ENCODE data around the gene GTF3C5.
"Not testable (repeated sequence)": the region's sequence is repeated elsewhere in the genome, so short reads cannot be mapped to it uniquely, and the experiment has no call there.

GTF3C5 gene

GRCh38 chr9:132996526-132996925 is 34.3 kb upstream of the GTF3C5 start:
- no peak for DNase-seq

GRCh38 chr9:132997591-132997990 is 33.2 kb upstream of the GTF3C5 start:
- DNase-seq = no peak

GRCh38 chr9:132998221-132998620 is 32.6 kb upstream of the GTF3C5 start:
- not testable (repeated sequence) for DNase-seq

GRCh38 chr9:132998831-132999635 is 31.8 kb upstream of the GTF3C5 start:
- DNase-seq = no peak

GRCh38 chr9:133002147-133003070 is 28.4 kb upstream of the GTF3C5 start:
- no peak for DNase-seq

- DNase-seq = no peak
Measured at GRCh38 chr9:133003071-133003461, 27.7 kb upstream of the GTF3C5 start.

- DNase-seq = no peak
Measured at GRCh38 chr9:133003671-133004090, 27.1 kb upstream of the GTF3C5 start.

- DNase-seq = no peak
Measured at GRCh38 chr9:133004091-133004998, 26.5 kb upstream of the GTF3C5 start.

- no peak for DNase-seq
Measured at GRCh38 chr9:133004999-133005760, 25.6 kb upstream of the GTF3C5 start.

GRCh38 chr9:133005957-133006356 is 24.8 kb upstream of the GTF3C5 start:
- no peak for DNase-seq

GRCh38 chr9:133006731-133007352 is 24.0 kb upstream of the GTF3C5 start:
- DNase-seq = no peak

- no peak for DNase-seq
Measured at GRCh38 chr9:133008406-133008805, 22.4 kb upstream of the GTF3C5 start.

GRCh38 chr9:133008824-133009223 is 22.0 kb upstream of the GTF3C5 start:
- no peak for DNase-seq

GRCh38 chr9:133009906-133010582 is 20.8 kb upstream of the GTF3C5 start:
- no peak for DNase-seq

- no peak for DNase-seq
Measured at GRCh38 chr9:133014696-133015095, 16.1 kb upstream of the GTF3C5 start.

- no peak for DNase-seq
Measured at GRCh38 chr9:133023117-133023890, 7.5 kb upstream of the GTF3C5 start.

- no peak for DNase-seq
Measured at GRCh38 chr9:133026426-133026825, 4.4 kb upstream of the GTF3C5 start.

GRCh38 chr9:133027134-133027533 is 3.7 kb upstream of the GTF3C5 start:
- no peak for DNase-seq

- no peak for DNase-seq
Measured at GRCh38 chr9:133028221-133028620, 2.6 kb upstream of the GTF3C5 start.

GRCh38 chr9:133029994-133030316 is 842 bp upstream of the GTF3C5 start:
- DNase-seq = no peak

- DNase-seq = no peak
Measured at GRCh38 chr9:133031130-133031422, 279 bp downstream of the GTF3C5 start.
